NCI-H1694 treated with DMSO at 0.1 percent for 48 hours (cell line): ENCODE results near the gene RAC2.
"Not testable (repeated sequence)": the region's sequence is repeated elsewhere in the genome, so short reads cannot be mapped to it uniquely, and the experiment has no call there.

ENCODE experiments used
- DNase-seq: peaks from one replicate; lab custom pipeline; 2025; lab: John Stamatoyannopoulos, UW

RAC2 gene

DNA sequence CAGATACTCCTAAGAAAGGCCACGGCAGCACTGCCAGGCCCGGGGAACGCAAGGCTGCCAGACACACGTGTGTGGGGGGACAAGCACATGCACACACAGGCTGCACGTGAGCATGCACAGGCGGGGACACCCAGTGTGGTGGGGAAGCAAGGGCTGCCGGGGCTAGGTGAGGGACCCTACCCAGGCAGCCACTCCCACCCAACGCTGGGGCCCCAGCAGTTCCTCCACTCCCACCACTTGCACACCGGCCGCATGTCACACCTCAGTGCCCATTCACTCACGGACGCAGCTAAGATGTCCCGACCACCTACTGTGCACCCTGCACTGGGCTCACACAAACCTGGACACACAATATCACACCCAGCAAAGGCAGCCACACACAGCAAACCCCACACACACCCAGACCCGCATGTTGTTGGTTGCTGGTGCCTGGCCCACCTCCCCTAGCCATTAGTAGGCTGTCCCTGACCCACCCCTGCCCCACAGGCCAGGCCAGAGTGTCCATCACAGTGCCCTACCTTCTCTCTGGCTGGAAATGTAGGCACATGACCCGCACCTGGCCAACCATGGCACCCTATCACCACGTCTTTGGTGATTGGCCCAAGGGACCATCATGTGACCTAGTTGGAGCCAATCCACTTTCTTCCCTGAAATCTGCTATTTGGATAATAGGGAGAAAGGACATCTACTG lies 40.6 kb downstream of the RAC2 start:
- DNase-seq: no peak

DNA sequence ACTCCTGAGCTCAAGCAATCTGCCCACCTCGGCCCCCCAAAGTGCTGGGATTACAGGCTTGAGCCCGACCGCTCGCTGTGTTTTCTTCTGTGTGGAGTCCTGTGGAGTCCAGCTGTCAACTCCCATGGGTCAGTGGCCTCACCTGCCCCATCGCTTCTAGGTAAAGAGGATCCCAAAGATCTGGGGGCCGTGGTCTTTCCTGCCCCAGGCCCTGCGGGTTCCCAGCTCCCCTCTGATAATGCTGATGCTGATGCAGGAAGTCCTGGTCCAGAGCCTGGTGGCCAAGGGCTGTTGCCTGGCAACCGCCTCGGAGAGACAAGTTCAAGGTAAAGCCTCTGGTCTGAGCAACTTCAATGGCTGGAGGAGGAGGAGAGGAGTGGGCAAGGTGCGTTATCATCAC lies 41.4 kb downstream of the RAC2 start:
- DNase-seq: no peak

DNA sequence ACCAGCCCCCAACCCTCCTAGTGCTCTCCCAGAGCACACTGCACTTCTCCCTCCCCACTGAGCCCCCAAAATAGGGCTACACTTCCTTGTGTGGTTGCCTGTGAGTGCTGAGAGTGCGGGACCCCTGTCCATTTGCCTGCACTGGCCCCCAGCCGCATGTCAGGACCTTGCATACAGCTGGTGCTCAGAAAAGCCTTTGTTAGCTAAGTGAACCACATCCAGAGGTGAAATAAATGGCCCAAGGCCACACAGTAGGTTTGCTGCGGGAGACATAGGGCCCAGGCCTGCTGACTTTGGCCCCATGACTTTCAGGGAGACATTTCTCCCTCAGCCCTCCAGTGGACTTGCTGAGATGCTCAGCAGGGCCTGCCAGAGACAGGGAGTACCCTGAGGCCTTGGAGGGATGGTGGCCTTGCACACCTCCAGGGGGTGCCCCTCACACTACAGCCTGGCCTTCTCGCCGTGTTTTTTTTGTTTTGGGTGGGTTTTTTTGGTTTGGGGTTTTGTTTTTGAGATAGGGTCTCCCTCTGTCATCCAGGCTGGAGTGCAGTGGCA lies 42.0 kb downstream of the RAC2 start:
- DNase-seq: no peak

DNA sequence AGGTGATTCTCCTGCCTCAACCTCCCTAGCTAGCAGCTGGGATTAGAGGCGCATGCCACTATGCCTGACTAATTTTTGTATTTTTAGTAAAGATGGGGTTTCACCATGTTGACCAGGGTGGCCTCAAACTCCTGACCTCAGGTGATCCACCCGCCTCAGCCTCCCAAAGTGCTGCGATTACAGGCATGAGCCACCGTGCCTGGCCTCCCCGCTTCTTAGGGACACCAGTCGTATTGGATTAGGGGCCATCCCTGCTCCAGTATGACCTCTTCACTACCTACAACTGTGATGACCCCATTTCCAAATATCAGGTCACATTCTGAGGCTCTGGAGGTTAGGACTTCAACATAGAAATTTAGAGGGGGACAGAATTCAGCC lies 42.6 kb downstream of the RAC2 start:
- DNase-seq: not testable (repeated sequence)

DNA sequence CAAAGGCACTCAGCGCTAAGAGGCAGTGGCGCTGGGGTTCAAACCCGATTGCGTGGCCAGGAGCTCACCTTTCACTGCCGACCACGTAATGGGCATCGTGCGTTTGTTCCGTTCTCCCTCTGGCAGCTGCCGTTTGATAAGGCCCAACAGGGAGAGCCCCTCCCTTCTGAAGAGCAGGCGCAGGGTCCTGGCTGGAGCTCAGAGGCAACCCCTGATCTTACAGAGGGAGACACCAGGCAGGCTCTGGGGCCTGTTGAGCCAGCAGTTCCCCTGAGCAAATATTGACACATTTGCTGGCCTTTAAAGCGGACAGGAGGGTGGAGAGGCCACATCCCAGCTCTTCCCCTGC lies 44.3 kb downstream of the RAC2 start:
- DNase-seq: no peak

DNA sequence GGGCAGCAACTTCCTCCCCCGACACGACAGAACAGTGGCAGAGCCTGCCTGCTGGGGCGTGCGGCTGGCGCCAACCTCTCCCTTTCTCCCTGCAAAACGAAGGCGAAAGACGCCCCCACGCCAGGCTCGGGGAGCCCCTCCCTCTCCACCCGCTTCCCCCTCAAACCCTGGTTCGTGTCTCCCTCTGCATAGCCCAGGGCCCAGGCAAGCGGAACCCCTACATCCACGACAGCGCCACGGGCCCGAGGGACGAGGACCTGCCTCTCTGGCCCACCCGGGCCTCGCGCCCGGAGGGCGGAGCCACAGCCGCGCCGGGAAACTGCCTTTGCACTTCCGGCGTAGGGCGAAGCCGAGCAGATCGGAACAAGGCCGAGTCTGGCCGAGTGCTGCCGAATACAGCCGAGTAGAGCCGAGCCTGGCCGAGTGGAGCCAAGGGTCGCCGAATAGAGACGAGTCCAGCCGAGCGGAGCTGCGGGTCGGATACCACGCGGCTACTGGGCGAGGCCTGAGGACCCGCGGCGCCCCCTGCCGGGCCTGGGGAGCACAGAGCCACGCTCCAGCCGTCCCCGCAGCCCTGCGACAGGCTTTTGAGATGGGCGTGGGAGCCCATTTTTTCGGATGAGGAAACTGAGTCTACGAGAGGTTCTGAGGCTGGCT lies 44.8 kb downstream of the RAC2 start:
- DNase-seq: peak; percentile 94

DNA sequence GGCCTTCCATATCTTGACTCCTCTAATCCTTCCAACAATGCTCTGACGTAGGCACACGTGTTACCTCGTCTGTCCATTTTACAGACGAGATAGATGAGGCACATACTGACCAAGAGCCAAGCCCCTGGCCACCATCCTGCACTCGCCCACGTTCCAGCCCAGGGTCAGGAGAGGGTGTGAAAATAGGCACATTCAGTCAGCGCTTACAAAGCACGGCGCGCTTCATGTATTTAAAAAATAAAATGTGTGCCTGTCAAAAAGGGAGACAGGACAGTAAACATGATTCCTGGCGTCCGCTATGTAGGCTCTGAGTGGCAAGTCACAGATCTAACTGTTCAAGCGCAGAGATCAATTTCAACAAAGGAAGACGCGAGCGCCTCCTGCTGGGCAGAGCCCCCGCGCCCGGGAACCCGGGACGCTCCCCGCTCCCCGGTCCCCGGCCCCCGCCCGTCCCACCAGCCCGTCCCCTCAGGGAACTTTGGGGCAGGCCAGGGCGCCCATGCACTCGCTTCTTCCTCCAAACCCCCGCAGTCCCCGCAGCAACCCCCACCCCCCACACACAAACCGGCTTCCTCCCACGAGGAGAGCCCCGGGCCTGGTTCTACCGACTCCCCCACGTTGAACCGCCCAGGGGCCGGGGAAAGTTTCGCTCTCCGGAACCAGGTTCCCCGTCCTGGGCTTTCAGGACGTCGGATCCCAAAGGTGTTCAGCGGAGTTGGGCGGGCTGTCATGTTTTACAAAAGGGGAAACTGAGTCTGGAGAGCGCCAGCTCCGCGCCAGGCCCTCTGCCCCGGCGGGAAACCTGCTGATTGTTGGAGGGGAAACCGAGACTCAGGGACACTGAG lies 45.6 kb downstream of the RAC2 start:
- peak; percentile 69 for DNase-seq

DNA sequence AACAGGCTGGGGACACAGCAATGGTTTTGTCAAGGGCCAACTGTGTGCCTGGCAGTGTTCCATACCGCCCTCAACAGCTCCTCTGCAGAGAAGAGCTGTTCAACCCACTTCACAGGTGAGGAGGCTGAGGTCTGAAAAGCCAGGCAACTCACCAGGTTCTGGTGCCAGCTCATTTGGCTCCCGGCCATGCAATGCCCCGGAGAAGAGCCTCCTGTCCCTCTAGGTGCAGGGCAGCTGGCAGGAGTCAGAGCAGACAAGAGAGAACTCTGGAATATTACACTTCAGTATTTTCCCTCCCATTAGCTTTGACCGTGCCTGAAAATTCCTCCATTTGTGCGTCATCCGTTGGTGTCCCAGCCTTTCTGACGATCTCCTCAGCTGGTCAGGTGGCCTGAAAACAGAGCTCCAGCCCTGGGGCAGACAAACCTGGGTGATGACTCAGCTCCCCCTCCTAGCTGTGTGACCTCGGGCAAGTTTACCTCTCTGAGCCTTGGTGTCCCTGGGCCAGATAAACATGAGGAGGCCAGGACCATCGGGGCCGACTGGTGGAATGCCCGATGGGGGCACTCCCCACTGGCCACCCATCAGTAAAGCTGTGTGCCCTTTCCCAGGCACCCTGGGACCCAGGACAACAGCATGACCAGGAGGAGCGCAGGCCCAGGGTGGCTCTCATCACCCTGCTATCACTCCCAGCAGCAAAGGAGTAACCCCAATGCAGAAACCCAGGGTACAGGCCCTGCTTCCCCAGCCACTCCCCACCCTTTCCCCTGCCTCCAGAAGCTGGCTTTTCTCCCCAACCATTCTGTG lies 46.4 kb downstream of the RAC2 start:
- no peak for DNase-seq

DNA sequence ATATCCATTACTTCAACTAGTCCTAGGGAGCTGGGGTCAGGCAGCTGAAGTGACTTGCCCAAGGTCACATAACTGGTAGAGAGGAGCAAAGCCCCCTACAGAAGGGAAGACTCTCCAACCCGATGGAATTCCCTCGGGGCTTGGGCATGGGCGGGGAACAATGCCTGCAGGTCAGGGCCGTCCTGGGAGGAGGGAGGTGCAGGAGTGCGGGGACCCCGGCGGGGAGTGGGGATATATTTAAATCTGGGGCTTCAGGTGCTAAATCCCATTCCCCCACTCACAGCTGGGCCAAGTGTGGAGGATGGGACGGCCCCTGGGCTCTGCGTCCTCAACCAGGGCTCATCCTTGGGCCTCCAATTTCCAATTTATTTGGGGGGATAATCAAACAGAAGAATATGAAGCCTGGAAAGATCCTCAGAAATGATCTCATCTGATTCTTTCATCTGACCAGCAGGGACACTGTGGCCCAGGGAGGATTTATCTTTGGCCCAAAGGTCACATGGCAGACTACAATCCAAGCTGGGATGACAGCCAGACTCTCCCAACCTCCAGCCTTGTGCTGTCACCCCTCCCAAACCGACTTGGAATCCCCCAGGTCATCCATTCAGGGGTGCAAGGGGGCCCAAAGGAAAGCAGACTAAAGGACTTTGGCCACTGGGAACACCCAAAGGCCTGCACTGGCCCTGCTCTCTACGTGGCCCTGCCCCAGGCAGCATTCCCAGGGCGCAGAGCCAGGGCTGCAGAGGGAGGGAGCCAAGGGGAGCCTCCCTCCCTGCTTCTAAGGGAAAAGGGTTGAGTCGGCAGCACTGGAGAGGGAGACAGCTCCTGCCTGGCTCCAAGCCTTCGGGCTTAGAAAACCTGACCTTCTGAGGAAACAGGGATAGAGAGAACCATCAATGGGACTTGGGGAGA lies 47.3 kb downstream of the RAC2 start:
- DNase-seq: no peak

DNA sequence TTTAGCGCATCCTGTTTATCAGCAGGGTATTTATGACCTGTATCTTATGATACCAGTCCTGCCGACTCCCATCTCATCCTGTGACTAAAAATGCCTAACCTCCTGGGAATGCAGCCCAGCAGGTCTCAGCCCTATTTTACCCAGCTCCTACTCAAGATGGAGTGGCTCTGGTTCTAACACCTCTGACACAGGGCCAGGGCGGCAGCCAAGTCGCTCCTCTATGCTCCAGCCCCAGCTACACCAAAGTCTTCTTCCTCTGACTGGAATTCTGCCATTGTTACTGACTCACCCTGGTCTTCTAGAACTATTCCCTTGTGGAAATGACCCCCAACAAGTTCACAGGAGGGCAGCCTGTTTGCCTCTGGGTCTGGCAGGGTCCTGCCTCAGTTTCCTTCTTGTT lies 48.1 kb downstream of the RAC2 start:
- DNase-seq: no peak

DNA sequence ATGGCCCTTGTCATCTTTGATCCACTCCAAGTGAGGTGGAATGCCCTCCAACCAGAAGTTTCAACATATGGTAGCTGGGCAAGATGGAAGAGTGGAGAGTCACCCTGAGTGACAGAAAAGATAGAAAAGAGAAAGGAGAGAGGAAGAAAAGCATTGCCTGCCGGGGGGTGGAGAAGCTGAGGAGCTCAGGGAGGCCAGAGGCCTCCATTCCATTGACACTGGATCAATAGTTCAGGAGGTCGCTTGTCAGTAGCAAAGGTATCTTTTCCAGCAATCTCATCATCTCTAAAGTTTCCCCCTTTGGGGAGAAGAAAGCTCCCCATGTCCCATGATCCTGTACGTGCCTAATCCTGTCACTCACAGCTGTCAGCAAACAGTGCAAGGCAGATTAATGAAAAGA lies 49.3 kb downstream of the RAC2 start:
- no peak for DNase-seq

DNA sequence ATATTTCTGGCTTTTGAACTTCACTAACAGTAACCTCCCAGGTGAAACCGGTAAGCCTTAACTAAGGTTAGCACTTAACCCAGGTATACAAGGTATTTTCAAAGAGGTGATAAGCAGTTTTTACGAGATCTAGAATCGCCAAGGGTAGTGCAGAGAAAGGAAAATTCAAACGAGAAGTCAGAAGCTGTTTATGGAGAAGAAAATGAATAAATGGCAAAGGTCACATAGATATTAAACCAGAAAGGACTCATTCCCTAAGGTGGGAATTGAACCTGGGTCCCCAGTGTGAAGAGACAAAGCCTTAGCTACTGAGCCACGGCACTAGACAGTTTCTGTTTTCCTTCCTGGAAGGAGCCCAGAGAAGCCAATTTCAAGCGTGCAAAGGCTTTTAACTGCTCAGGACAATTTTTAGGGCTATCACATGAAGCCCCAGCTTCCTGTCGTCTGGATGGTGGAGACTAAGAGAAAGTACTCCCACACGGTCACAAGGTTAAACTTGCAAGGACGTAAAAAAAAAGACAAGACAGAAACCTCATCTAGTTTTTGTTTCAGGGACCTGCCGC lies 50.4 kb downstream of the RAC2 start:
- no peak for DNase-seq

DNA sequence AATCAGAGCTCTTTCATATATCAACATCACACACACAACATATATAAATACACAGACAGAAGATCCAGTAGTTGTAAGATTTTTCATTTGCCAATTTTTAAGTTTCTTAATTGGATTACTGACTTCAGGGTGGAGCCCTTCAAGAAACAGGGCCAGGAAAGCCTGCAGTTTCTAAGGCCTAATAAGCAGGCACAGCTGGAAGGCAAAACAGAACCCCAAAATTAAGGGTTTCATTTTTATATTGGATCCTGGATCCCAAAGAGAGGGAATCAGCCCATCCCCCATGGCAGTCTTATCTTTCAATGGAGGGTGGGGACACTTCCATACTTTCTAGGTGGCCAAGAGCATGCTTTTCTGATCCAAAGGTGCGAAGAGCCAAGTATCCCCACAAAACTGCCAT lies 51.3 kb downstream of the RAC2 start:
- DNase-seq: no peak

DNA sequence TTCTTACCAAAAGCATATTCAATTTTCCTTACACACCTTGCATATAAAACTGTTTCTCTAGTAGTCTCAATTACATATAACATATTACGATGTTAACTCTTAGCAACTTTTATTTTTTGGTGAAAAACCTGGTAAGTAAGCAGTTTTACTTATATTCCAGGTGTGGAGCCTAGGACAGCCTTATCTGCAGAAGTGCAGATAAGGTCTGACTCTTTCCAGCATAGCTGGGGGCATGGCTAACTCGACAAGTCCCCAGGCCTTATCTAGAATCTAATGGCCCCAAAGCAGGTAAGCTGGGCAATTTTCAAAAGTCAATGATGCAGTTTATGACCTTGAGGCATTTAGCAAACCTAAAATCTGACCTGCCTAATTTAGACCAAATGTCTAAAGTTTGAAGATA lies 51.9 kb downstream of the RAC2 start:
- no peak for DNase-seq

DNA sequence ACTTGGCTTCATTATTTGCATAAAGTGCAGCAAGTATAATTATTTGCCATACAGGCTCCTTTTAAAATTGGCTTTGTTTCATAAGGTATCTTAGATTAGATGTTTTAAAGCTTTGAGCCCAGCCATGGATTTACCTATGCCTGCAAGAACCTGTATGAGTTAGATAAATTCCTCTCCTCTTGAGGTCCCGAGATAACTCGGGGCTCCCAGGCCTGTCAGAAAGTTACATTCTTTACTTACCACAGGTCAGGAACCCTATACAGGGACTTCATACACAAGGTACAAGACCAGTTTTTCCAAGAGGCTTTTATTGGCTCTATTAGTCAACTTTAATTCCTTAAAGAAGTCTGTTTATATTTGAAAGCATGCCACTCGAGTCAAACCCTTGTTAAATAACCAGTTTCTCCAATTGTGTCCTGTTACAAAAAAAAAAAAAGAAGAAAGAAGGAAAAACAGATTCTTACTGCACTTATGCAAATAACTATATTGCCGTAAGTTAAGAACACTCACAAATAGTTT lies 53.7 kb downstream of the RAC2 start:
- DNase-seq: no peak

DNA sequence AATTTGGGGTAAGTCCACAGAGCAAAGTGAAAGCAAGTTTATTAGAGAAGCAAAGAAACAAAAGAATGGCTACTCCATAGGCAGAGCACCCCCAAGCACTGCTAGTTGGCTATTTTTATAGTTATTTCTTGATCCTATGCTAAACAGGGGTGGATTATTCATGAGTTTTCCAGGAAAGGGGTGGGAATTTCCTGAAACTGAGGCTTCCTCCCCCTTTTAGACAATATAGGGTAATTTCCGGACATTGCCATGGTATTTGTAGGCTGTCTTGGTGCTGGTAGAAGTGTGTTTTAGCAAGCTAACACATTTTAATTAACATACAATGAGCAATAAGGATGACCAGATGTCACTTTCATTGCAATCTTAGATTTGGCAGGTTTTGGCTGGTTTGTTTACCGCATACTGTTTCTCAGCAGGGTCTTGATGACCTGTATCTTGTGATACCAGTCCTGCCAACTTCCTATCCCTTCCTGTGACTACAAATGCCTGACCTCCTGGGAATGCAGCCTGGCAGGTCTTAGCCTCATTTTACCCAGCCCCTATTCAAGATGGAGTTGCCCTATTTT lies 55.1 kb downstream of the RAC2 start:
- DNase-seq: no peak

DNA sequence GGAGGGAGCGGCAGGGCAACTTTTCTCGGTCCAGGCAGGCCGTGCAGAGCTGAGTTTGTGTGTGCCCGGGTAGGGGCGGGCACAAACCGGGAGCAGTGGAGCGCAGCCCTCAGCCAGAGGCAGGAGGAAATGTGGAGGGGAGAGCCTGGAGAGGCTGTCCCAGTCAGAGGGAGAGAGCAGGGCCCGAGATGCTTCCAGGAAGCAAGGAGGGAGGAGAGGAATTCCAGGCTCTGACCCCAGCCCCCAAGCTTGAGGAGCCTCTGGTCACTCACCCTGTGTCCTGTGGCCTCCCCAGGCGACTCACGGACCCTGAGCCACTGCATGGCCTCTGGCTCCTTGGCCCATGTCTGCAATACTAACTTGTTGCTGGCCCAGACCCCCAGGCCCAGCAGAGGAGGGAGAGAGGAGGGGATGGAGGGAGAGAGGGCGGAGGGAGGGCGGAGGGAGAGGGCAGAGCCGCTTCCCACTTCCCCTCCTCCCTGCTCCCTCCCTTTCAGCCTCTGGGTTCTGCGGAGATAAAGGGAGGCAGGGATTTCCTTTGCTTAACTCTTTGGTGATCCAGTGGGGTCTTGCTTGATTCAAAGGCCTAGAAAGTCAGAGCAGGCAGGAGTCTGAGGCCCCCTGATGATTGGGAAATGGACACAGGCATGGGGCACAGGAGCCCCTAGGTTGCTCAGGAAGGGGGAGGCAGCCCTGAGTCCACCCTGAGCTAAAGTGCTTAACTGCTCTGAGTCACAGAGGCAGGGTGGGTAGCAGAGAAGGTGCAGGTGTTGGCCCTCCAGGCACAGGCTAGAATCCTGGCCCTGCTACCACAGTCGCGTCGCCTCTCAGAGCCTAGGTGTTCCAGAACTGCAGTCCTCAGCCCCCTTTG lies 55.9 kb downstream of the RAC2 start, which contains the start of gene C1QTNF6:
Gene C1QTNF6, minus strand, starts transcription at position 357 of the 871 bp plus-strand sequence. Its CDS starts 34 bp downstream, at position 323.
- no peak for DNase-seq

DNA sequence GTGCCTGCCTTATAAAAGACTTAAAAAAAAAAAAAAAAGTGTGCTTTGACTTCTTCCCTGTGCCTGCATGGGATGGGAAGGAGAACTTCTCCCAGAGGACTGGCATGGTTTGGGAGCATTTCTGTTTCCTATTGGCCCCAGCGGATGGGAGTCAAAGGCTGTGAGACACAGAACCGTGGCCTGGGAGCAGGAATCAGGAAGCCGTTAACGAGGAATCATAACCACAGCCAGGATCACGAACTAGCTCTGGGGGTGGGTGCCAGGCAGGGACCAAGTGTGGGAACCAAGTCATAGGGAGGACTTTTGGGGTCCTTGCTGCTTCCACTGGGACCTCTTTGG lies 56.5 kb downstream of the RAC2 start:
- no peak for DNase-seq

DNA sequence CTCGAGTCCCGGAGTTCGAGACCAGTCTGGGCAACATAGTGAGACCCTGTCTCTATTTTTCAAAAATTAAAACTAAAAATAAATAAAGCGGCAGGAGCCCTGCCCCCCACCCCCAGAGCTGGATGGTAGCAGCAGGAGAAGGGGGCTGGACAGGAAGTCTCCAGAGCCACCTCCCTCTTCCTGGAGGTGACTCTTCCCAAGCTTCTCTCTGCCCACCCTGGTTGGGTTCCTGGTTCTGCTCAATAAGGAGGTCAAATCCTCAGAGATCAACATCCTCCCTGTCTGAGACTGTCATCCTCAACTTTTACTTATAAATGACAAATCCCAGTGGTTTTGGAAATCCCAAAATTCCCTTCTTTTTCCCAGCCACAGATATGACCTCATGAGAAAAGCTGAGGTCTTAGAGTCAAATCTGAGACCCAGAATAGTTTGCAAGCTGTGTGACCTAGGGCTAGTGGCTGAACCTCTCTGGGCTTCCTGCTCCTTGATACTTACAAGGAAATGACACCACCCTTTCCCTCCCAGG lies 57.0 kb downstream of the RAC2 start:
- DNase-seq: no peak
